Thyroid gland (tissue), 4 donors: ENCODE measurements around the gene SLCO2B1. TPM values are rescaled to one million over a fixed set of nuclear protein-coding genes. Genes with fewer than 3 reads are reported as not detected.

ENCODE experiments used
- DNase-seq, 2 donors: peaks; one replicate each; pipeline ENCODE4 v3.0.0-alpha.2; 2019
- H3K27ac ChIP-seq, 3 donors: fragments of 200-600 bp; sonication (generic); 1 replicate in 2 of 3; 2 replicates in 1 of 3; pipeline ENCODE4 v1.5.1; 2016 to 2019; ENCODE audit warnings: mild to moderate bottlenecking in 1 of 3, moderate library complexity in 1 of 3
- H3K27me3 ChIP-seq: fragments of 200-600 bp; sonication (generic); one replicate; pipeline ENCODE4 v1.5.1; 2019
- H3K36me3 ChIP-seq, 2 donors: fragments of 200-600 bp; sonication (generic); one replicate each; pipeline ENCODE4 v1.5.1; 2016 to 2019
- H3K4me1 ChIP-seq, 2 donors: fragments of 200-600 bp; sonication (generic); one replicate each; pipeline ENCODE4 v1.5.1; 2017 to 2019
- H3K4me3 ChIP-seq, 3 donors: fragments of 200-600 bp; sonication (generic); replicated peaks in 1 of 3; 1 replicate in 2 of 3; 2 replicates in 1 of 3; pipeline ENCODE4 v1.5.1; 2016; ENCODE audit warnings: mild to moderate bottlenecking in 1 of 3
- H3K9me3 ChIP-seq: fragments of 200-600 bp; sonication (generic); one replicate; pipeline ENCODE4 v1.5.1; 2017
- POLR2A ChIP-seq, 2 donors: fragments of 450-650 bp; IDR thresholded peaks; one replicate each; pipeline ENCODE4 v1.6.1; 2017; ENCODE audit warnings: antibody characterized with exemption in 2 of 2, mild to moderate bottlenecking in 2 of 2, moderate library complexity in 1 of 2
- WGBS, 2 donors: methylation state at CpG; one replicate each; pipeline ENCODE4 v1.1.5; 2017; 5-methylcytosine and 5-hydroxymethylcytosine counted together
- intact Hi-C: fragments of 100-400 bp; cut with DNase I; formaldehyde crosslinking; loops from one replicate; pipeline ENCODE4 v1.15.1; 2023
- total RNA-seq, 4 donors: library from RNA; depleted of rRNA; stranded (reverse); fragments of >200 nt; gene quantifications; one replicate each; pipeline ENCODE4 v1.2.3, GENCODE V29; 2016
- TF ChIP-seq, protein P1 (sequence below), 6 experiments: fragments of 200-600 bp in 3 of 6; fragments of 450-650 bp in 3 of 6; sonication (generic) in 3 of 6; IDR thresholded peaks; one replicate each; pipeline ENCODE4 v1.5.1; 2016 to 2019; ENCODE audit warnings: antibody characterized with exemption in 6 of 6, mild to moderate bottlenecking in 2 of 6, inconsistent platforms in 1 of 6, moderate library complexity in 1 of 6

The SLCO2B1 gene
- total RNA-seq, 4 donors from 2014 or later = 22.0 to 244 (median 56.9) TPM

DNA sequence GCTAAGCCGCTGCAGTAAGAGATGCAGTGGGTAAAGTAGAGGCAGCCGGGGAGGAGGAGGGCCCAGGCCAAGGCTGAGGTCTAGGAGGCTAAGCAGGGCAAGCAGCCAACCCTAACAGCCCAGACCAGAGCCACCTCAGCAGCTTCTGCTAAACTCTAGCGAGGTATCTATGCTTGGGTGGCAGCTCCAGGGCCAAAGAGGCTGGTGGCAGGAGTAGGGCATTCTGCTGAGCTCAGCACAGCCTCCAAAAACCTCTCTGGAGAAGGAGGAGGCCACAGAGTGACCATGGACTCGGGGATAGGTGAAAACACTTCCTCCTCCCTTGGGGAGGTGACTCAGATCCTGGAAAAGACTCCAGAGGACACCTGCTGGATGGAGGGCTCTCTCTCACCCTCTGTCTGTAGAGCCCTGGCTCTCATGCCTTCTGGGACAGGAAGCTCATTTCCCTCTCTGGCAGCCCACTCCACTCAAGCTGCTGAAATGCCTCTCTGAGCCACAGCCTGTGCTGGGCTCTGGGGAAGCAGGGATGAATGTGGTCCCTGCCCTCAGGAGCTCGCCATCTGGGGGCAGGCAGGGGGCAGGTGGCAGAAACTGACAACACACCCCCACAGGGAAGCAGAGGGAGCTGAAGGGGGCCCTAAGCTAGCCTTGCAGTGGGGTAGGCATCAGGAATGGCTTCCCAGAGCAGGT lies 73.2 kb downstream of the SLCO2B1 start:
- no peaks in the 10 kb centered on the region for H3K4me1 ChIP-seq
- no peak overlapping the region for H3K4me3 ChIP-seq
- 35 to 62% methylated on average over 4 to 5 of the region's 5 CpGs for WGBS, 2 donors
- intact Hi-C loops = no loop called here
- H3K27ac ChIP-seq = no peak overlapping the region
- no peak for DNase-seq
- TF ChIP-seq POLR2A (IDR thresholded peaks at IDR 0.05) = no peak
- TF ChIP-seq, protein P1, sequence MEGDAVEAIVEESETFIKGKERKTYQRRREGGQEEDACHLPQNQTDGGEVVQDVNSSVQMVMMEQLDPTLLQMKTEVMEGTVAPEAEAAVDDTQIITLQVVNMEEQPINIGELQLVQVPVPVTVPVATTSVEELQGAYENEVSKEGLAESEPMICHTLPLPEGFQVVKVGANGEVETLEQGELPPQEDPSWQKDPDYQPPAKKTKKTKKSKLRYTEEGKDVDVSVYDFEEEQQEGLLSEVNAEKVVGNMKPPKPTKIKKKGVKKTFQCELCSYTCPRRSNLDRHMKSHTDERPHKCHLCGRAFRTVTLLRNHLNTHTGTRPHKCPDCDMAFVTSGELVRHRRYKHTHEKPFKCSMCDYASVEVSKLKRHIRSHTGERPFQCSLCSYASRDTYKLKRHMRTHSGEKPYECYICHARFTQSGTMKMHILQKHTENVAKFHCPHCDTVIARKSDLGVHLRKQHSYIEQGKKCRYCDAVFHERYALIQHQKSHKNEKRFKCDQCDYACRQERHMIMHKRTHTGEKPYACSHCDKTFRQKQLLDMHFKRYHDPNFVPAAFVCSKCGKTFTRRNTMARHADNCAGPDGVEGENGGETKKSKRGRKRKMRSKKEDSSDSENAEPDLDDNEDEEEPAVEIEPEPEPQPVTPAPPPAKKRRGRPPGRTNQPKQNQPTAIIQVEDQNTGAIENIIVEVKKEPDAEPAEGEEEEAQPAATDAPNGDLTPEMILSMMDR (IDR thresholded peaks at IDR 0.05) = no peak
- no peaks in the 10 kb centered on the region for H3K9me3 ChIP-seq
- H3K36me3 ChIP-seq = no peaks in the 10 kb centered on the region
- H3K27me3 ChIP-seq = no peaks in the 10 kb centered on the region

DNA sequence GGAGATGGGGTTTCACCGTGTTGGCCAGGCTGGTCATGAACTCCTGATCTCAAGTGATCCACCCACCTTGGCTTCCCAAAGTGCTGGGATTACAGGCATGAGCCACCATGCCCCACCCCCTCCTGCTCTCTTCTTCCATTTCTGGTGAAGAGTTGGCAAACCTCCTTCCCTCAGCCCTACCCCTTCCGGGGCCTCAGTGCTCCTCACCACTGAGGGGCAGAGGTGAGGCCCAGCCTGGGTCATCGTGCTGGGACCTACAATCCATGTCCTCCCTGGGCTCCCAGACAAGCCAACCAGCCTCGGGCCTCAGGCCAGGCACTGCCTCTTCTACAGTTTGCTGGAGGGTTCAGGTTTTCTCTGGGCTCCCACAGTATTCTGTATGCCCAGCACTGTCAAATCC lies 74.9 kb downstream of the SLCO2B1 start:
- Histone ChIP-seq H3K36me3 (no peaks in the 10 kb centered on the region), H3K4me1 (no peaks in the 10 kb centered on the region), H3K27me3 (no peaks in the 10 kb centered on the region), H3K9me3 (no peaks in the 10 kb centered on the region), H3K4me3 (no peak overlapping the region), H3K27ac (no peak overlapping the region)
- TF ChIP-seq, protein P1 (IDR thresholded peaks at IDR 0.05) = no peak
- no peak for TF ChIP-seq POLR2A (IDR thresholded peaks at IDR 0.05)
- intact Hi-C loops = no loop called here
- no peak for DNase-seq
- WGBS, 2 donors = 50 to 62% methylated on average over 4 of the region's 4 CpGs

DNA sequence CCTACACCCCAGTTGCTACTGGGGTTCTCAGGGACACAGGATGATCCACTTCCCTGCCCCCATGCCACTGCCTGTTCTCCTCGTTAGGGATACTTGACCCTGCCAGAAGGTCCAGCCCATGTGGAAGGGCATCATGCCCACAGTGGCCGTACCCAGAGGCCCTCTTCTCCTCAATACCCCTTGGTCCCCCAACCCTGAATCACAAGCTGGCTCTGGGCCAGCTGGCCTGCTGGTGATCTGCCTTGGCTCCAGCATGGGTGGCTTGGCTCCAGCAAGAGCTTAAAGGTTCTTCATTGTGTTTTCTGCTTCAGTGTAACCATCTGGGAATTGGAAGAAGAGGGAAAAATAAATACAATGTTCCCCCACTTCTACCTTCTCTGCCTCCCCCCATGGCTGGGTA lies 78.6 kb downstream of the SLCO2B1 start:
- TF ChIP-seq POLR2A (IDR thresholded peaks at IDR 0.05) = no peak
- TF ChIP-seq, protein P1 (IDR thresholded peaks at IDR 0.05) = no peak
- intact Hi-C loops = no loop called here
- no peaks in the 10 kb centered on the region for H3K27me3 ChIP-seq
- no peaks in the 10 kb centered on the region for H3K9me3 ChIP-seq
- no peak overlapping the region for H3K4me3 ChIP-seq
- no peaks in the 10 kb centered on the region for H3K36me3 ChIP-seq
- WGBS, 2 donors = 67 to 85% methylated on average over 1 to 2 of the region's 2 CpGs
- no peak overlapping the region for H3K27ac ChIP-seq
- no peaks in the 10 kb centered on the region for H3K4me1 ChIP-seq
- DNase-seq = no peak

DNA sequence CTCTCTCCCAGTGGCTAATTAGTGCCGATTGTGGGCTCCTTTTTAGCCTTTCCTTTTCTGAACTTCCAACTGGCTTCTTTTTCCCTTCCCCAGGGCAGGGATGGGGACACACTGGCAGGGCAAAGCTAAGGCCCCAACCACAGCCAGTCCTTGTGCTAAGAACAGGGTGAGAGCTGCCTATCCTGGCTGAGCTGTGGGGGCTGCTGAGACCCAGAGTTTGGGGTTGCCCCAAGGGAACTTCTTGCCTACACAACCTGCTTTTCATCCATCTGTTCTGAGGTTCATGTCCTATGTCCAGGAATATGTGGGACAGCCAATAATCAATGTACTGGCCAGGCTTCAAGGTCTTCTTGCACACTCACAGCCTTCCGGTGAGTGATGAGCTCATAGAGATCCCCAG lies 79.7 kb downstream of the SLCO2B1 start:
- Histone ChIP-seq H3K27me3 (no peaks in the 10 kb centered on the region), H3K27ac (no peak overlapping the region), H3K4me3 (no peak overlapping the region), H3K9me3 (no peaks in the 10 kb centered on the region), H3K36me3 (no peaks in the 10 kb centered on the region), H3K4me1 (no peaks in the 10 kb centered on the region)
- WGBS, 2 donors = 84 to 88% methylated on average over 2 of the region's 2 CpGs
- DNase-seq = no peak
- intact Hi-C loops = no loop called here
- TF ChIP-seq, protein P1 (IDR thresholded peaks at IDR 0.05) = no peak
- TF ChIP-seq POLR2A (IDR thresholded peaks at IDR 0.05) = no peak

DNA sequence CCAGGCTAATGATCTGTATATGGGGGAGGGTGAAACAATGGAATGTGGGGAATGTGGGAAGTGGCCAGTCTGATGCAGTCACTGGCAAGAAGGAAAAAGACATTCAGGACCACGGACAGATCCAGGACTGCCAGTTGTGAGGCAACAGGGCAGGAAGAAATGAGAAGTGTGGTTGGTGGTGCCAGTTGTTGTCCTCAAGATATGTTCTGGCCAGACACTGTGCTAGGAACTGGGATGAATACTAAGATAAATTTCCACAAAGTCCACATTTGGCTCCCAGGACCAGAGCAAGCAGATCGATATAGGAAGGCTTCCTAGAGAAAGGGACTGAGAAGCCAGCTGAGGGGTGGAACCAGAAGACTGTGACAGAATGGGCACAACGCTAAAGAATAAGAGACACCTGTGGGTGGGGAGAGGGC lies 82.9 kb downstream of the SLCO2B1 start:
- no peaks in the 10 kb centered on the region for H3K4me1 ChIP-seq
- peak; percentile 8 to 37 for DNase-seq
- 40 to 49% methylated on average over 3 of the region's 3 CpGs for WGBS, 2 donors
- no peak overlapping the region for H3K27ac ChIP-seq
- H3K27me3 ChIP-seq = no peaks in the 10 kb centered on the region
- H3K4me3 ChIP-seq = no peak overlapping the region
- intact Hi-C loops = no loop called here
- no peaks in the 10 kb centered on the region for H3K36me3 ChIP-seq
- TF ChIP-seq, protein P1 (IDR thresholded peaks at IDR 0.05) = no peak
- no peak for TF ChIP-seq POLR2A (IDR thresholded peaks at IDR 0.05)
- no peaks in the 10 kb centered on the region for H3K9me3 ChIP-seq
